HCT116 (cell line): Measurements from ENCODE around the gene PRMT3. TPM values are rescaled to one million over a fixed set of nuclear protein-coding genes. Genes with fewer than 3 reads are reported as not detected.
A peak's percentile ranks its signal among the peaks of the same experiment; 100 is the strongest.

ENCODE experiments used
- ATAC-seq: fragments of 200-7000 bp; cut with Tn5 transposase; 2 replicates; pipeline ENCODE4 v1.9.1; 2020; ENCODE audit warnings: mild to moderate bottlenecking, moderate library complexity
- BruUV-seq: library from RNA; stranded (reverse); fragments of 400-500 nt; replicated peaks from 2 replicates; lab custom pipeline; 2021; lab: Mats Ljungman, UMichigan
- CTCF ChIA-PET: fragments of 300-600 bp; sonication (Branson Sonifier 250); formaldehyde crosslinking; loops from one replicate; lab custom pipeline; 2021; ENCODE audit warnings: antibody characterized with exemption; lab: Charles Lee
- POLR2A ChIA-PET: fragments of 300-600, 350-600 bp; sonication (Branson Sonifier 250); formaldehyde crosslinking; loops from one replicate; lab custom pipeline; 2021; ENCODE audit warnings: antibody characterized with exemption; lab: Charles Lee
- RAD21 ChIA-PET, 2 experiments: fragments of 300-600 bp; sonication (Branson Sonifier 250); formaldehyde crosslinking; loops; one replicate each; lab custom pipeline; 2023; ENCODE audit warnings: low total read pairs in 2 of 2; ENCODE audit not compliant: uncharacterized antibody in 2 of 2, unreplicated experiment in 2 of 2, low non-redundant PET in 1 of 2; lab: Charles Lee
- DNase-seq: peaks from one replicate; pipeline ENCODE4 v3.0.0-alpha.2; 2010; ENCODE audit warnings: low read depth, low spot score
- H2AFZ ChIP-seq: fragments of 200-600 bp; shearing (Covaris generic), sonication (generic); 2 replicates; pipeline ENCODE4 v1.6.1; 2017; ENCODE audit warnings: low read depth, mixed run types, mixed read lengths, antibody characterized with exemption, low read length; ENCODE audit not compliant: poor library complexity, severe bottlenecking
- H3K27ac ChIP-seq: 2 replicates; pipeline ENCODE4 v1.5.1; 2012; ENCODE audit warnings: low read depth, low read length
- H3K27me3 ChIP-seq: fragments of 200-600 bp; sonication (generic); 2 replicates; pipeline ENCODE4 v1.6.1; 2016; ENCODE audit warnings: mixed run types, low read length, mixed read lengths; ENCODE audit not compliant: insufficient read depth
- H3K36me3 ChIP-seq, 2 experiments: fragments of 200-500 bp in 1 of 2; fragments of 200-600 bp in 1 of 2; sonication (Bioruptor generic) in 1 of 2; sonication (generic) in 1 of 2; 2 replicates each; pipeline versions ENCODE4 v1.5.1 to v1.6.1; 2014 to 2016; ENCODE audit warnings: low read length in 2 of 2, inconsistent platforms in 1 of 2, mixed read lengths in 1 of 2, mixed run types in 1 of 2; ENCODE audit not compliant: insufficient read depth in 2 of 2, control insufficient read depth in 1 of 2
- H3K4me1 ChIP-seq, 2 experiments: fragments of 200-600 bp in 1 of 2; sonication (generic) in 1 of 2; 2 replicates each; pipeline versions ENCODE4 v1.5.1 to v1.6.1; 2012 to 2017; ENCODE audit warnings: low read length in 2 of 2, inconsistent platforms in 1 of 2, mild to moderate bottlenecking in 1 of 2, mixed read lengths in 1 of 2, mixed run types in 1 of 2, moderate library complexity in 1 of 2; ENCODE audit not compliant: insufficient read depth in 2 of 2, control insufficient read depth in 1 of 2
- H3K4me2 ChIP-seq: fragments of 200-600 bp; sonication (generic); 2 replicates; pipeline ENCODE4 v1.6.1; 2017; ENCODE audit warnings: mixed run types, low read length, mixed read lengths
- H3K4me3 ChIP-seq, 2 experiments: fragments of 200-600 bp in 1 of 2; sonication (generic) in 1 of 2; replicated peaks in 1 of 2; 2 replicates each; pipeline ENCODE4 v1.5.1; 2011 to 2016; ENCODE audit warnings: low read length in 2 of 2, control low read depth in 1 of 2, low read depth in 1 of 2, mild to moderate bottlenecking in 1 of 2, mixed read lengths in 1 of 2, mixed run types in 1 of 2
- H3K79me2 ChIP-seq: fragments of 200-600 bp; sonication (generic); 2 replicates; pipeline ENCODE4 v1.6.1; 2017; ENCODE audit warnings: mild to moderate bottlenecking, mixed run types, low read length, moderate library complexity, mixed read lengths; ENCODE audit not compliant: insufficient read depth
- H3K9ac ChIP-seq: fragments of 200-600 bp; sonication (generic); 2 replicates; pipeline ENCODE4 v1.6.1; 2016; ENCODE audit warnings: low read length, mixed read lengths
- H3K9me2 ChIP-seq: fragments of 200-600 bp; sonication (generic), shearing (Covaris generic); 2 replicates; pipeline ENCODE4 v1.6.1; 2017; ENCODE audit warnings: mixed run types, mild to moderate bottlenecking, moderate library complexity; ENCODE audit not compliant: insufficient read depth
- H3K9me3 ChIP-seq, 2 experiments: fragments of 200-500 bp in 1 of 2; fragments of 200-600 bp in 1 of 2; sonication (Bioruptor generic) in 1 of 2; sonication (generic) in 1 of 2; 2 replicates each; pipeline ENCODE4 v1.6.1; 2014 to 2017; ENCODE audit warnings: low read length in 2 of 2, mixed read lengths in 2 of 2, inconsistent platforms in 1 of 2, low read depth in 1 of 2, mild to moderate bottlenecking in 1 of 2, mixed run types in 1 of 2, moderate library complexity in 1 of 2; ENCODE audit not compliant: control insufficient read depth in 1 of 2, insufficient read depth in 1 of 2
- H4K20me1 ChIP-seq: fragments of 200-600 bp; sonication (generic), shearing (Covaris generic); 2 replicates; pipeline ENCODE4 v1.6.1; 2017; ENCODE audit warnings: mixed run types, mild to moderate bottlenecking, moderate library complexity; ENCODE audit not compliant: insufficient read depth
- CBX3 ChIP-seq: IDR thresholded peaks from 2 replicates; pipeline ENCODE4 v1.6.1; 2012; ENCODE audit warnings: low read depth
- CEBPB ChIP-seq: IDR thresholded peaks from 2 replicates; pipeline ENCODE4 v1.6.1; 2012; ENCODE audit warnings: low read depth
- EGR1 ChIP-seq: IDR thresholded peaks from 2 replicates; pipeline ENCODE4 v1.6.1; 2012; ENCODE audit warnings: low read depth
- ELF1 ChIP-seq: IDR thresholded peaks from 2 replicates; pipeline ENCODE4 v1.6.1; 2012; ENCODE audit warnings: low read depth, borderline replicate concordance
- EZH2 ChIP-seq: fragments of 200-600 bp; sonication (generic); IDR thresholded peaks from 2 replicates; pipeline ENCODE4 v1.6.1; 2017; ENCODE audit warnings: antibody characterized with exemption, mixed run types
- EZH2phosphoT487 ChIP-seq: fragments of 200-600 bp; IDR thresholded peaks from 2 replicates; pipeline ENCODE4 v1.6.1; 2018; ENCODE audit warnings: antibody characterized with exemption, borderline replicate concordance
- FOSL1 ChIP-seq: IDR thresholded peaks from 2 replicates; pipeline ENCODE4 v1.6.1; 2012; ENCODE audit warnings: low read depth
- JUND ChIP-seq: IDR thresholded peaks from 2 replicates; pipeline ENCODE4 v1.6.1; 2012
- POLR2A ChIP-seq: IDR thresholded peaks from 2 replicates; pipeline ENCODE4 v1.7.0; 2011; ENCODE audit warnings: borderline replicate concordance; ENCODE audit not compliant: insufficient read depth, insufficient read length; ENCODE audit errors: extremely low read depth
- POLR2AphosphoS5 ChIP-seq: IDR thresholded peaks from 2 replicates; pipeline ENCODE4 v1.6.1; 2011; ENCODE audit warnings: mild to moderate bottlenecking, low read depth, low read length, moderate library complexity
- RAD21 ChIP-seq: IDR thresholded peaks from 2 replicates; pipeline ENCODE4 v1.6.1; 2012; ENCODE audit warnings: low read depth, mild to moderate bottlenecking
- SIN3A ChIP-seq: IDR thresholded peaks from 2 replicates; pipeline ENCODE4 v1.6.1; 2012; ENCODE audit warnings: low read depth
- SP1 ChIP-seq: IDR thresholded peaks from 2 replicates; pipeline ENCODE4 v1.6.1; 2012; ENCODE audit warnings: low read depth
- TCF7L2 ChIP-seq: IDR thresholded peaks from 2 replicates; pipeline ENCODE4 v1.7.0; 2011; ENCODE audit warnings: borderline replicate concordance, inconsistent platforms; ENCODE audit not compliant: insufficient read depth, insufficient read length; ENCODE audit errors: extremely low read depth
- YY1 ChIP-seq: IDR thresholded peaks from 2 replicates; pipeline ENCODE4 v1.6.1; 2011; ENCODE audit warnings: low read length, low read depth, moderate library complexity, mild to moderate bottlenecking; ENCODE audit not compliant: insufficient replicate concordance; ENCODE audit errors: extremely low read depth
- ZFX ChIP-seq: fragments of 450-650 bp; IDR thresholded peaks from 2 replicates; pipeline ENCODE4 v1.6.1; 2017
- intact Hi-C: fragments of 100-400 bp; cut with micrococcal nuclease; formaldehyde crosslinking; loops from 2 replicates; pipeline ENCODE4 v1.10.0; 2022
- total RNA-seq: library from RNA; stranded (reverse); gene quantifications from one replicate; pipeline ENCODE4 v1.2.1, GENCODE V29; 2021; ENCODE audit not compliant: unreplicated experiment
- TF ChIP-seq, protein P1 (sequence below): IDR thresholded peaks from 2 replicates; pipeline ENCODE4 v1.6.1; 2011; ENCODE audit warnings: mild to moderate bottlenecking, low read length, moderate library complexity; ENCODE audit not compliant: insufficient replicate concordance; ENCODE audit errors: extremely low read depth
- TF ChIP-seq, protein P2 (sequence below): IDR thresholded peaks from 2 replicates; pipeline ENCODE4 v1.6.1; 2012
- TF ChIP-seq, protein P3 (sequence below): IDR thresholded peaks from 2 replicates; pipeline ENCODE4 v1.6.1; 2012; ENCODE audit warnings: low read depth
- TF ChIP-seq, protein P4 (sequence below), 3 experiments: fragments of 200-600 bp in 1 of 3; sonication (generic) in 1 of 3; IDR thresholded peaks in 2 of 3; conservative IDR thresholded peaks in 1 of 3; 2 replicates each; pipeline ENCODE4 v1.5.1; 2012 to 2017; ENCODE audit warnings: low read depth in 2 of 3, low read length in 2 of 3, antibody characterized with exemption in 1 of 3, borderline replicate concordance in 1 of 3, control low read depth in 1 of 3, mild to moderate bottlenecking in 1 of 3, mixed read lengths in 1 of 3, mixed run types in 1 of 3, moderate library complexity in 1 of 3; ENCODE audit not compliant: insufficient read depth in 1 of 3

PRMT3 gene
- total RNA-seq, 1 experiment from 2014 or later, result 24.3 TPM

DNA sequence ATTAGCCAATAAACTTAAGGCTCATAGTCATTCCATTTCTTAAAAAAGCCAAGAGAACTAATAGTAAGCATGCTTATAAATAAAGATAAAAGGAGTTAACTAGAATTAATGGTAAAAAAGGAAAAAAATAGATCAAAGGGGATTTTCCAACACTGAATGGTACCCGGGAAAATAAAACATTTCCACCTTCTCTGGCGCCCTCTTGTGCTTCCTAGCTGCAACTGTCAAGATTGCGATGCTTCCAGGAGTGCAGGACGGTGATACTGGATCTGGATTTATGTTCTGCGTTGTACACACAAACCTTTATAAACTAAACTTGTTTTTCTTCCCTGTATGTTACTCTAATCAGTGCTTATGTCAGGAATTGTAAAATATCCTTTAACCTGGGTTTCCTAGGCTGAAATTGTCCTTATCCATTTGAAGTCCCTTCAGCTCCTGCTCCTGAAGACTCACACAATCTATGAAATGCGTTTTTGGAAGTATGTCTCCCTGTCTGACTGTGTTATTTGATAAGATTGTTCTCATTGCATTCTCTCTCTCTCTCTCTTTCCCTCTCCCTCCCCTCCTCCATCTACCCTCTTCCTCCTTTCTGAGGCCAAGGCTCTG lies 33.6 kb upstream of the PRMT3 start:
- Histone ChIP-seq H3K4me1 (peaks cover 0 to 10% of the 10 kb centered on the region in 2 experiments; a peak in 2 of 4 replicates), H3K27ac (no peak overlapping the region), H3K36me3 (no peaks in the 10 kb centered on the region), H3K4me2 (peak overlapping the region; percentile 59), H3K9me3 (no peaks in the 10 kb centered on the region), H3K9me2 (no peaks in the 10 kb centered on the region), H3K79me2 (no peaks in the 10 kb centered on the region), H3K9ac (no peak overlapping the region), H3K4me3 (peak overlapping the region in 1 of 2 experiments; percentile 14; a peak in 1 of 4 replicates), H3K27me3 (no peaks in the 10 kb centered on the region), H4K20me1 (no peaks in the 10 kb centered on the region), H2AFZ (peak overlapping the region; percentile 97)
- ChIA-PET CTCF (interaction anchor here (0.9 to 4.7 kb wide), 13 partner anchors 9 to 447 kb away, joined by 3 to 84 read pairs (median 4); partner anchors contain the start of gene HTATIP2), RAD21 (interaction anchor here in 1 of 2 experiments (0.7 to 1.8 kb wide), 2 partner anchors 222 to 226 kb away, joined by 4 to 6 read pairs; no protein-coding TSS in a partner anchor), POLR2A (no interaction called here)
- DNase-seq (peak; percentile 45), ATAC-seq (peak; percentile 76)
- BruUV-seq, result no TSS peak
- intact Hi-C loops, result loop anchor here (10.0 kb wide), 2 partner anchors 449 to 799 kb away; no protein-coding TSS in a partner anchor
- TF ChIP-seq YY1, result no peak
- TF ChIP-seq EZH2phosphoT487, result no peak
- TF ChIP-seq, protein P1, sequence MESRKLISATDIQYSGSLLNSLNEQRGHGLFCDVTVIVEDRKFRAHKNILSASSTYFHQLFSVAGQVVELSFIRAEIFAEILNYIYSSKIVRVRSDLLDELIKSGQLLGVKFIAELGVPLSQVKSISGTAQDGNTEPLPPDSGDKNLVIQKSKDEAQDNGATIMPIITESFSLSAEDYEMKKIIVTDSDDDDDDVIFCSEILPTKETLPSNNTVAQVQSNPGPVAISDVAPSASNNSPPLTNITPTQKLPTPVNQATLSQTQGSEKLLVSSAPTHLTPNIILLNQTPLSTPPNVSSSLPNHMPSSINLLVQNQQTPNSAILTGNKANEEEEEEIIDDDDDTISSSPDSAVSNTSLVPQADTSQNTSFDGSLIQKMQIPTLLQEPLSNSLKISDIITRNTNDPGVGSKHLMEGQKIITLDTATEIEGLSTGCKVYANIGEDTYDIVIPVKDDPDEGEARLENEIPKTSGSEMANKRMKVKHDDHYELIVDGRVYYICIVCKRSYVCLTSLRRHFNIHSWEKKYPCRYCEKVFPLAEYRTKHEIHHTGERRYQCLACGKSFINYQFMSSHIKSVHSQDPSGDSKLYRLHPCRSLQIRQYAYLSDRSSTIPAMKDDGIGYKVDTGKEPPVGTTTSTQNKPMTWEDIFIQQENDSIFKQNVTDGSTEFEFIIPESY, result no peak
- TF ChIP-seq EZH2, result no peak
- no peak for TF ChIP-seq JUND
- TF ChIP-seq ZFX, result no peak
- no peak for TF ChIP-seq ELF1
- TF ChIP-seq FOSL1, result no peak
- no peak for TF ChIP-seq SIN3A
- TF ChIP-seq POLR2A, result no peak
- TF ChIP-seq, protein P2, sequence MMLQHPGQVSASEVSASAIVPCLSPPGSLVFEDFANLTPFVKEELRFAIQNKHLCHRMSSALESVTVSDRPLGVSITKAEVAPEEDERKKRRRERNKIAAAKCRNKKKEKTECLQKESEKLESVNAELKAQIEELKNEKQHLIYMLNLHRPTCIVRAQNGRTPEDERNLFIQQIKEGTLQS, result no peak
- no peak for TF ChIP-seq CEBPB
- TF ChIP-seq, protein P3, sequence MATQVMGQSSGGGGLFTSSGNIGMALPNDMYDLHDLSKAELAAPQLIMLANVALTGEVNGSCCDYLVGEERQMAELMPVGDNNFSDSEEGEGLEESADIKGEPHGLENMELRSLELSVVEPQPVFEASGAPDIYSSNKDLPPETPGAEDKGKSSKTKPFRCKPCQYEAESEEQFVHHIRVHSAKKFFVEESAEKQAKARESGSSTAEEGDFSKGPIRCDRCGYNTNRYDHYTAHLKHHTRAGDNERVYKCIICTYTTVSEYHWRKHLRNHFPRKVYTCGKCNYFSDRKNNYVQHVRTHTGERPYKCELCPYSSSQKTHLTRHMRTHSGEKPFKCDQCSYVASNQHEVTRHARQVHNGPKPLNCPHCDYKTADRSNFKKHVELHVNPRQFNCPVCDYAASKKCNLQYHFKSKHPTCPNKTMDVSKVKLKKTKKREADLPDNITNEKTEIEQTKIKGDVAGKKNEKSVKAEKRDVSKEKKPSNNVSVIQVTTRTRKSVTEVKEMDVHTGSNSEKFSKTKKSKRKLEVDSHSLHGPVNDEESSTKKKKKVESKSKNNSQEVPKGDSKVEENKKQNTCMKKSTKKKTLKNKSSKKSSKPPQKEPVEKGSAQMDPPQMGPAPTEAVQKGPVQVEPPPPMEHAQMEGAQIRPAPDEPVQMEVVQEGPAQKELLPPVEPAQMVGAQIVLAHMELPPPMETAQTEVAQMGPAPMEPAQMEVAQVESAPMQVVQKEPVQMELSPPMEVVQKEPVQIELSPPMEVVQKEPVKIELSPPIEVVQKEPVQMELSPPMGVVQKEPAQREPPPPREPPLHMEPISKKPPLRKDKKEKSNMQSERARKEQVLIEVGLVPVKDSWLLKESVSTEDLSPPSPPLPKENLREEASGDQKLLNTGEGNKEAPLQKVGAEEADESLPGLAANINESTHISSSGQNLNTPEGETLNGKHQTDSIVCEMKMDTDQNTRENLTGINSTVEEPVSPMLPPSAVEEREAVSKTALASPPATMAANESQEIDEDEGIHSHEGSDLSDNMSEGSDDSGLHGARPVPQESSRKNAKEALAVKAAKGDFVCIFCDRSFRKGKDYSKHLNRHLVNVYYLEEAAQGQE, result no peak
- TF ChIP-seq POLR2AphosphoS5, result no peak
- no peak; the same call in 1 of the 2 replicates for TF ChIP-seq SP1
- peak; percentile 40; the same call in 1 of the 2 replicates for TF ChIP-seq CBX3
- peak; percentile 67 for TF ChIP-seq RAD21
- no peak for TF ChIP-seq EGR1
- peak; percentile 63 for TF ChIP-seq TCF7L2
- TF ChIP-seq, protein P4, sequence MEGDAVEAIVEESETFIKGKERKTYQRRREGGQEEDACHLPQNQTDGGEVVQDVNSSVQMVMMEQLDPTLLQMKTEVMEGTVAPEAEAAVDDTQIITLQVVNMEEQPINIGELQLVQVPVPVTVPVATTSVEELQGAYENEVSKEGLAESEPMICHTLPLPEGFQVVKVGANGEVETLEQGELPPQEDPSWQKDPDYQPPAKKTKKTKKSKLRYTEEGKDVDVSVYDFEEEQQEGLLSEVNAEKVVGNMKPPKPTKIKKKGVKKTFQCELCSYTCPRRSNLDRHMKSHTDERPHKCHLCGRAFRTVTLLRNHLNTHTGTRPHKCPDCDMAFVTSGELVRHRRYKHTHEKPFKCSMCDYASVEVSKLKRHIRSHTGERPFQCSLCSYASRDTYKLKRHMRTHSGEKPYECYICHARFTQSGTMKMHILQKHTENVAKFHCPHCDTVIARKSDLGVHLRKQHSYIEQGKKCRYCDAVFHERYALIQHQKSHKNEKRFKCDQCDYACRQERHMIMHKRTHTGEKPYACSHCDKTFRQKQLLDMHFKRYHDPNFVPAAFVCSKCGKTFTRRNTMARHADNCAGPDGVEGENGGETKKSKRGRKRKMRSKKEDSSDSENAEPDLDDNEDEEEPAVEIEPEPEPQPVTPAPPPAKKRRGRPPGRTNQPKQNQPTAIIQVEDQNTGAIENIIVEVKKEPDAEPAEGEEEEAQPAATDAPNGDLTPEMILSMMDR (IDR thresholded peaks at IDR 0.05 in 2 of 3, conservative IDR thresholded peaks at IDR 0.05 in 1 of 3; ENCODE audit: borderline replicate concordance in 1 of 3, insufficient read depth in 1 of 3, low read depth in 2 of 3, low read length in 2 of 3), result peak; percentile 59 to 89 (median 83)
